ENCODE results near the gene NXT1.
"Not testable (repeated sequence)": the region's sequence is repeated elsewhere in the genome, so short reads cannot be mapped to it uniquely, and the experiment has no call there.

The NXT1 gene

GRCh38 chr20:23331450-23332350 is 18.9 kb upstream of the NXT1 start:
- no peak for DNase-seq (ENCODE audit: low spot score)

GRCh38 chr20:23332467-23332866 is 18.1 kb upstream of the NXT1 start:
- no peak for DNase-seq (ENCODE audit: low spot score)

- DNase-seq (ENCODE audit: low spot score), result no peak
Observed at GRCh38 chr20:23334111-23334510, 16.5 kb upstream of the NXT1 start.

- DNase-seq (ENCODE audit: low spot score), result no peak
Observed at GRCh38 chr20:23335521-23335920, 15.1 kb upstream of the NXT1 start.

DNA sequence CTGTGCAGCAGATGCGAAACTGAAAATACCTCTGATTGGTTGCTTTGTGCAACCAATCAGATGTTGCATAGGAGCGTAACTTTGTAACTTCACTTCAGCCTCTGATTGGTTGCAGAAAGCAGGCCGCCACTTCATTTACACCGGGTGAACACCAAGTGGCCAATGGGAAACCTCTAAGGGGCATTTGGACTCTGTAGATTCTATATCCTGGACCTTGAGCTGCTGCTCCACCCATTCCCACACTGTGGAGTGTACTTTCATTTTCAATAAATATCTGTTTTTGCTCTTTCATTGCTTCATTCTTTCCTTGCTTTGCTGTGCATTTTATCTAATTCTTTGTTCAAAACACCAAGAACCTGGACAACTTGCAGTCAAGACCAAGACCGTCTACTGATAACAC is 14.1 kb upstream of the NXT1 start:
- no peak for DNase-seq (ENCODE audit: low spot score)

GRCh38 chr20:23337312-23337711 is 13.3 kb upstream of the NXT1 start:
- no peak for DNase-seq (ENCODE audit: low spot score)

- DNase-seq (ENCODE audit: low spot score), result no peak
Observed at GRCh38 chr20:23339986-23340385, 10.6 kb upstream of the NXT1 start.

GRCh38 chr20:23340524-23340923 is 10.1 kb upstream of the NXT1 start:
- peak; percentile 89 for DNase-seq (ENCODE audit: low spot score)

- no peak for DNase-seq (ENCODE audit: low spot score)
Observed at GRCh38 chr20:23341073-23341472, 9.5 kb upstream of the NXT1 start.

DNA sequence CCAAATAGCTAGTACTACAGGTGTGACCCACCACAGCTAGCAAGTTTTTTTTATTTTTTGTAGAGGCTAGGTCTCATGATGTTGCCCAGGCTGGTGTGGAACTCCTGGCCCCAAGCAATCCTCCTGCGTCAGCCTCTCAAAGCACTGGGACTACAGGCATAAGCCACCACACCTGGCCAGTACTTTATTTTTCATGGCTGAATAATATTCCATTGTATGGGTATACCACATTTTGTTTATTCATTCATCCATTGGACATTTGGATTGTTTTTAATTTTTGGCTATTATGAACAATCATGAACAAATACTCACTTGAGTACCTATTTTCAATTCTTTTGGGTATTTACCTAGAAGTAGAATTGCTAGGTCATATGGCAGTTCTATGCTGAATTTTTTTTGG is 7.0 kb upstream of the NXT1 start:
- DNase-seq (ENCODE audit: low spot score), result no peak

DNA sequence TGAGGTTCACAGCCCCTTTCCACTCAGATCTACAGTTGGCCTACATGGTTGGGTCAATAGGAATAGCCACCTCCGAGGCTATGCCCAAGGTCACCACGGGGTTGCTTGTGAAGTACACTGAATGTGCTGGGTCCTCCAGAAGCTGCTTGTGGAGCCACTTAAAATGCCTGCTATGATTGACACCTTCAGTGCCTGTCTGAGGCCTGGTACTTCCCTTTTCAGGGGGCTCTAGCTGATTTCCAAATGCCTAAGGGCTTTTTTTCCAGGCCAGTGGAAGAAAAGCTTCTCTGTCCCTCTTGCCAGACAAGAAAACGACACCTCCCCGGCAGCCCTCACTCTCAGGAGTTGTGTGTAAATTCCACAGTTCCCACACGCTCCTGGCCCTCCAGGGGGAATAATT is 6.3 kb upstream of the NXT1 start:
- DNase-seq (ENCODE audit: low spot score), result no peak

DNA sequence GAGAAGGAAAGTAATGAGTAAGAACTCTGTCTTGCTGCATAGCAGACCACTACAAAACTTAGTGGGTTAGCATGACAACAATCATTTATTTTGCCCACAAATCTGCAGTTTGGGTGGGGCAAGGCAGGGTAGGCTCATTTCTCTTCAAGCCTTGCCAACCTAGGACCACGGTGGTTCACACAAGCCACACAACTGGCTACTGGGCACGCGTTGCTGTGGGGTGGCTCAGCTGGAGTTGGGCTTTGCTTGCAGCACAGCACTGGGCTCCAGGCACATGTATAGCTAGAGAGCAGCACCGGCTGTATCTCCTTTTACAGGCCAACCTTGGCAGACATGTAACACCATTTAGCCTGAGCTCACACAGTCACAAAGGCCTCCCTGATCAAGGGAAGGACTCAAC is 4.6 kb upstream of the NXT1 start:
- no peak for DNase-seq (ENCODE audit: low spot score)

DNA sequence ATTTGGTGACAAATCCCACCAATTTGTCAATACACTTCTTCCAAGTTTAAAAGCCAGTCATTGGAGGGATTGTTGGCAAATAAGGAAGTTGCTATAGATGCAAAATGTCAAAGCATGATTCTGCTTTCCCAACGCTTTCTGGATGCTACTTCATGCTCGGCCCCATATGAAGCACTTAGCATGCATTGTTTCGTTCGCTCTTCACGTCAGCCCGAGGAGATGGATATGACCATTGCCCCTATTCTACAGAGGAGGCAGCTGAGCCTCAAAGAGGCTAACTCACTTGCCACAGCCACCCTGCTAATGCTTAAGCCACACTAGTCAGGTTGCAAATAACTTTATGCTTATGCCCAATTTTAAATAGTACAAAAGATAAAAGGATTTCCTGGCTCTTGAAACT is 2.8 kb upstream of the NXT1 start:
- DNase-seq (ENCODE audit: low spot score), result no peak

- DNase-seq (ENCODE audit: low spot score), result not testable (repeated sequence)
Observed at GRCh38 chr20:23348510-23348909, 2.1 kb upstream of the NXT1 start.

- DNase-seq (ENCODE audit: low spot score), result peak; percentile 46
Observed at GRCh38 chr20:23349338-23350195, 1.0 kb upstream of the NXT1 start.

DNA sequence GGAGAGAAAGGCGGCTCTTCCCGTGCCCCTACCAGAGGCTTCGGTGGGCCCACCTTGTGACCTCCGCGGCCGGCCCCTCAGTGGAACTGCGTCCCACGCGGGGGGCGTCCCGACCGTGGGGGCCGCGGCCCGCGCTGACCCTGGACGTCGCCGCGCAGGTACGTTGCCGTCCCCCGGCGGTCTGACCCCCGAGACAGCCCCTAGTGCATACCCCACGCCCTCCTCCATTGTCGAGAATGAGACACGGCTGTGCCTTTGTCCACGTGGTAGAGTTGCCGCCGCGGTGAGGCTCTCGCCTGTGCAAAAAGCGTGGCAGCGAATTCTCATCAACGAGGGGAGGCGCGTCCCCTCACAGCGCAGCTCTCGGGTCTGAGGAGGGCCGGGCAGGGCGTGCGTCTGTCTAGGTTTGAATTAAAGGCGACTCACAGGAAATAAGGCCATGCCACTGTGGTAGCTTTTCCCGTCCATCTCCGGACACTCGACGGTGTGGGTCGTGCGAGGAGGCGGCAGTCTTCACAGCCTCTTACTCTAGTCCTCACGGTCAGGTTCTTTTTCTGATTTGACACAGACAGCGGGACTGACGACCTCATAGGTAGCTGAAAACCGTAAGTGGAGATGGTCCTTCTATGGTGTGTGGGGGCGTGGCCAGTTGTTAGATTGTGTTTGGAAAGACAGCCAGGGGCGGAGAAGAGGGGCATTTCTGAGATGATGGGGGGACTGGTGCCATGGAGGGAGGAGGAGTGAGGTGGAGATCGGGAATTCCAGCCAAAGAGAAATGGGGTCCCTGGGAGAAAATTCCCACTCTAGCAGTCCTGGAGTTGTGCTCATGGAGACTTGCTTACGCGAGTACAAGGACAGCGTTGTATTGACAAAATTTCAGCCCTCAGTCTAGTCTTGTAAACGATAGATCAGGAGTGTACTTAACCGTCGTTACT is 580 bp downstream of the NXT1 start:
- peak; percentile 70 for DNase-seq (ENCODE audit: low spot score)

GRCh38 chr20:23356203-23356602 is 5.6 kb downstream of the NXT1 start:
- DNase-seq (ENCODE audit: low spot score), result no peak

GRCh38 chr20:23357767-23358562 is 7.4 kb downstream of the NXT1 start:
- DNase-seq (ENCODE audit: low spot score), result peak; percentile 98

DNA sequence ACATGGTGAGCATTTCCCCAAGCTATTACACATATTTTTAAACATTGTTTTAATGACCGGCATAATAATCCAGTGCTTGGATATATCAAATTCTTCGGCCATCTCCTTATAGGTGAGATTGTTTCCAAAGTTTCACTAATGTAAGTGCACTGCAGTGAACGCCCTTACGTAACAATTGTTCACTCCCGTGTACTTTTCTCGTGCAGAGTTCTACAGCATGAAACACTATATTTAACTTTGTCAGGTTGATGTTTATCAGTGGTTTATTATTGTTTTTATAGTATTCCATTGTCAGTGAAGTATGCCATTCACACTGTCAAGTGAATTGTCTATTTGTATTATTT is 7.9 kb downstream of the NXT1 start:
- no peak for DNase-seq (ENCODE audit: low spot score)

DNA sequence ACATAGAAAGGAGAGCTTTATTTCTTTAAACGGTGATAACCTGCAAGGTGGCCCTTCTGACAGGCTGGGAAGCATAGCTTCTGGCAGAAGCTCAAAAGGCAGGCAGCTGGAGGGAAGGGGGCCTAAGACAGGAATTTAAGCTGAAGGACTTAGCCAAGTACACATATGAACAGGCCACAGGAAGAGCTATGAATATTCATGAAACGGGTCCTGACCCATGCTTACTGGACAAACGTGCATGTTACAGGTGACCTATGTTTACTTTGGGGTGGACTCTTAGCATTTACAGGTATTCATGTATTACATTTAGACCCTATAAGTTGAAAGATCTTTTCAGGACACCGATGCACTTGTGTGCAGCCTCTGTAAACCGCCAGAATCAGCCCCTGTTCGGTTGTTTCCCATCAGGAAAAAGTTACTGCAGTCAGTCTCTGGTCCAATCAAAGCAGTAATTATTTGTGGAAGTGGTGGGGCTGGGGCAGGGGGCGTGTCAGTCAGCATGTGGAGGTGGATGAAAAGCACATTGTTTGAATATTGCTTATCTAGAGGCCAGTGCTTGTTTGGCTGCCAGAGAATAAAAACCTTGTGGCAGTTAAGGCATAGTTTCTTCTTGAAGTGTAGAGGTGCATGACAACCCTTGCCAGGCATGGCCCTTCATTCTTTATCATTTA is 8.5 kb downstream of the NXT1 start:
- DNase-seq (ENCODE audit: low spot score), result no peak

DNA sequence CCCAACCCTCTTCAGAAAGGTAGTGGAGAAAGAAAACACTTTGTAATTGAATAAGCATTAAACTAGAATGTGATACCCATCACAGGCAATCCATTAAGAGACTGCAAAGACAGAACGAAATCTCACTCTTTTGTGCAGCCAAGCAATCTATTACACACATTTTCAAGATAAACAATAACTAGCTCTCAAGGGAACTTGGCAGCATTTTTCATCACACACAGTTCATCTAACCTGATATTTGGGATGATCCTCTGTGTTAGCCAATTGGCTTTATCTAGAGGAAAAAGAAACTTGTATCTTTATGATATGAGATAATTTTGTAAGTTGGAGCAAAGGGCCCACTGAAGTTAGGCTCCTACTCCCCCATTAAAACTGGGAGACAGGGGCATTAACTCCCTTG is 9.9 kb downstream of the NXT1 start:
- DNase-seq (ENCODE audit: low spot score), result no peak

All from Ammon's horn (tissue), 1 donor.